HG03039 (cell line): ENCODE results near the gene GPR158.

ENCODE experiments used
- ATAC-seq: cut with Tn5 transposase; IDR thresholded peaks from one replicate; pipeline ENCODE4 v1.9.1; 2021; ENCODE audit warnings: mild to moderate bottlenecking, moderate library complexity; ENCODE audit not compliant: unreplicated experiment

The GPR158 gene

GRCh38 chr10:25206693-25207414 lies 32.1 kb downstream of the GPR158 start:
- ATAC-seq = no peak

- ATAC-seq = no peak
Measured at GRCh38 chr10:25209618-25210017, 34.8 kb downstream of the GPR158 start.

GRCh38 chr10:25210265-25210664 lies 35.5 kb downstream of the GPR158 start:
- no peak for ATAC-seq

- ATAC-seq = no peak
Measured at GRCh38 chr10:25220156-25220555, 45.4 kb downstream of the GPR158 start.

- ATAC-seq = no peak
Measured at GRCh38 chr10:25222085-25222660, 47.4 kb downstream of the GPR158 start.

- no peak for ATAC-seq
Measured at GRCh38 chr10:25226775-25227682, 52.2 kb downstream of the GPR158 start.

- no peak for ATAC-seq
Measured at GRCh38 chr10:25231751-25232150, 57.0 kb downstream of the GPR158 start.

- no peak for ATAC-seq
Measured at GRCh38 chr10:25232204-25232603, 57.4 kb downstream of the GPR158 start.

GRCh38 chr10:25245165-25245564 lies 70.4 kb downstream of the GPR158 start:
- no peak for ATAC-seq

GRCh38 chr10:25257646-25258045 lies 82.8 kb downstream of the GPR158 start:
- ATAC-seq = no peak

- ATAC-seq = no peak
Measured at GRCh38 chr10:25261110-25261509, 86.3 kb downstream of the GPR158 start.

GRCh38 chr10:25261558-25261957 lies 86.8 kb downstream of the GPR158 start:
- ATAC-seq = no peak

- ATAC-seq = no peak
Measured at GRCh38 chr10:25263931-25264330, 89.1 kb downstream of the GPR158 start.

- no peak for ATAC-seq
Measured at GRCh38 chr10:25278180-25278579, 103.4 kb downstream of the GPR158 start.

GRCh38 chr10:25280076-25280475 lies 105.3 kb downstream of the GPR158 start:
- no peak for ATAC-seq

- no peak for ATAC-seq
Measured at GRCh38 chr10:25280573-25280972, 105.8 kb downstream of the GPR158 start.

- ATAC-seq = no peak
Measured at GRCh38 chr10:25285809-25286208, 111.0 kb downstream of the GPR158 start.

GRCh38 chr10:25288181-25288580 lies 113.4 kb downstream of the GPR158 start:
- no peak for ATAC-seq

- ATAC-seq = no peak
Measured at GRCh38 chr10:25294032-25294926, 119.5 kb downstream of the GPR158 start.

- no peak for ATAC-seq
Measured at GRCh38 chr10:25296324-25296723, 121.5 kb downstream of the GPR158 start.

- ATAC-seq = no peak
Measured at GRCh38 chr10:25297466-25297865, 122.7 kb downstream of the GPR158 start.
